ENCODE data around the gene JAML. TPM values are rescaled to one million over a fixed set of nuclear protein-coding genes. Genes with fewer than 3 reads are reported as not detected.
A peak's percentile ranks its signal among the peaks of the same experiment; 100 is the strongest.

Gene JAML
- total and polyA plus RNA-seq, 2 of the 13 experiments (the other 11 are each of a cell fraction or from before 2014, with no cell fraction given): 2.0 to 3.3 TPM

GRCh38 chr11:118171269-118172062 lies 53.3 kb downstream of the JAML start (continued):
- TF ChIP-seq, protein P1, sequence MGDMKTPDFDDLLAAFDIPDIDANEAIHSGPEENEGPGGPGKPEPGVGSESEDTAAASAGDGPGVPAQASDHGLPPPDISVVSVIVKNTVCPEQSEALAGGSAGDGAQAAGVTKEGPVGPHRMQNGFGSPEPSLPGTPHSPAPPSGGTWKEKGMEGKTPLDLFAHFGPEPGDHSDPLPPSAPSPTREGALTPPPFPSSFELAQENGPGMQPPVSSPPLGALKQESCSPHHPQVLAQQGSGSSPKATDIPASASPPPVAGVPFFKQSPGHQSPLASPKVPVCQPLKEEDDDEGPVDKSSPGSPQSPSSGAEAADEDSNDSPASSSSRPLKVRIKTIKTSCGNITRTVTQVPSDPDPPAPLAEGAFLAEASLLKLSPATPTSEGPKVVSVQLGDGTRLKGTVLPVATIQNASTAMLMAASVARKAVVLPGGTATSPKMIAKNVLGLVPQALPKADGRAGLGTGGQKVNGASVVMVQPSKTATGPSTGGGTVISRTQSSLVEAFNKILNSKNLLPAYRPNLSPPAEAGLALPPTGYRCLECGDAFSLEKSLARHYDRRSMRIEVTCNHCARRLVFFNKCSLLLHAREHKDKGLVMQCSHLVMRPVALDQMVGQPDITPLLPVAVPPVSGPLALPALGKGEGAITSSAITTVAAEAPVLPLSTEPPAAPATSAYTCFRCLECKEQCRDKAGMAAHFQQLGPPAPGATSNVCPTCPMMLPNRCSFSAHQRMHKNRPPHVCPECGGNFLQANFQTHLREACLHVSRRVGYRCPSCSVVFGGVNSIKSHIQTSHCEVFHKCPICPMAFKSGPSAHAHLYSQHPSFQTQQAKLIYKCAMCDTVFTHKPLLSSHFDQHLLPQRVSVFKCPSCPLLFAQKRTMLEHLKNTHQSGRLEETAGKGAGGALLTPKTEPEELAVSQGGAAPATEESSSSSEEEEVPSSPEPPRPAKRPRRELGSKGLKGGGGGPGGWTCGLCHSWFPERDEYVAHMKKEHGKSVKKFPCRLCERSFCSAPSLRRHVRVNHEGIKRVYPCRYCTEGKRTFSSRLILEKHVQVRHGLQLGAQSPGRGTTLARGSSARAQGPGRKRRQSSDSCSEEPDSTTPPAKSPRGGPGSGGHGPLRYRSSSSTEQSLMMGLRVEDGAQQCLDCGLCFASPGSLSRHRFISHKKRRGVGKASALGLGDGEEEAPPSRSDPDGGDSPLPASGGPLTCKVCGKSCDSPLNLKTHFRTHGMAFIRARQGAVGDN (CRISPR knock-in tag; IDR thresholded peaks at IDR 0.05): peak; percentile 55; the same call in 1 of the 2 replicates
- TF ChIP-seq, protein P2, sequence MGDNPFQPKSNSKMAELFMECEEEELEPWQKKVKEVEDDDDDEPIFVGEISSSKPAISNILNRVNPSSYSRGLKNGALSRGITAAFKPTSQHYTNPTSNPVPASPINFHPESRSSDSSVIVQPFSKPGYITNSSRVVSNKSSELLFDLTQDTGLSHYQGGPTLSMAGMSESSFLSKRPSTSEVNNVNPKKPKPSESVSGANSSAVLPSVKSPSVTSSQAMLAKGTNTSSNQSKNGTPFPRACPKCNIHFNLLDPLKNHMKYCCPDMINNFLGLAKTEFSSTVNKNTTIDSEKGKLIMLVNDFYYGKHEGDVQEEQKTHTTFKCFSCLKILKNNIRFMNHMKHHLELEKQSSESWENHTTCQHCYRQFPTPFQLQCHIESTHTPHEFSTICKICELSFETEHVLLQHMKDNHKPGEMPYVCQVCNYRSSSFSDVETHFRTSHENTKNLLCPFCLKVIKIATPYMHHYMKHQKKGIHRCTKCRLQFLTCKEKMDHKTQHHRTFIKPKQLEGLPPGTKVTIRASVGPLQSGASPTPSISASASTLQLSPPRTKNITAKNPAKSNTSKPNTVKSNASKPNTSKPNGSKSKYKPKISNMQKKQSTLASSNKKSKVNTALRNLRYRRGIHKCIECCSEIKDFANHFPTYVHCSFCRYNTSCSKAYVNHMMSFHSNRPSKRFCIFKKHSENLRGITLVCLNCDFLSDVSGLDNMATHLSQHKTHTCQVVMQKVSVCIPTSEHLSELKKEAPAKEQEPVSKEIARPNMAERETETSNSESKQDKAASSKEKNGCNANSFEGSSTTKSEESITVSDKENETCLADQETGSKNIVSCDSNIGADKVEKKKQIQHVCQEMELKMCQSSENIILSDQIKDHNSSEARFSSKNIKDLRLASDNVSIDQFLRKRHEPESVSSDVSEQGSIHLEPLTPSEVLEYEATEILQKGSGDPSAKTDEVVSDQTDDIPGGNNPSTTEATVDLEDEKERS (CRISPR knock-in tag; IDR thresholded peaks at IDR 0.05): no peak
- TF ChIP-seq ZNF7 (CRISPR knock-in tag; IDR thresholded peaks at IDR 0.05): no peak
- 0 out of 2 replicates have a peak, but pooled peaks have one; percentile 50 for TF ChIP-seq KDM3A (CRISPR knock-in tag; IDR thresholded peaks at IDR 0.05; ENCODE audit: low read depth)
- TF ChIP-seq MEIS1 (CRISPR knock-in tag; IDR thresholded peaks at IDR 0.05; ENCODE audit: borderline replicate concordance): no peak
- TF ChIP-seq KMT2A (CRISPR knock-in tag; IDR thresholded peaks at IDR 0.05): no peak
- 0 out of 2 replicates have a peak, but pooled peaks have one; percentile 5 for TF ChIP-seq HOXA3 (CRISPR knock-in tag; IDR thresholded peaks at IDR 0.05)
- no peak for TF ChIP-seq ZSCAN29 (CRISPR knock-in tag; conservative IDR thresholded peaks at IDR 0.05)
- TF ChIP-seq ZNF383 (CRISPR knock-in tag; IDR thresholded peaks at IDR 0.05; ENCODE audit: borderline replicate concordance): no peak
- TF ChIP-seq CHD2 (IDR thresholded peaks at IDR 0.05; ENCODE audit: low read depth, low read length): no peak
- TF ChIP-seq ZNF557 (CRISPR knock-in tag; IDR thresholded peaks at IDR 0.05): no peak
- TF ChIP-seq TFDP1 (CRISPR knock-in tag; IDR thresholded peaks at IDR 0.05; ENCODE audit: borderline replicate concordance): no peak
- no peak for TF ChIP-seq ZNF749 (CRISPR knock-in tag; IDR thresholded peaks at IDR 0.05; ENCODE audit: borderline replicate concordance)
- TF ChIP-seq IKZF1 (IDR thresholded peaks at IDR 0.05): no peak
- no peak for TF ChIP-seq ZFP36L1 (CRISPR knock-in tag; IDR thresholded peaks at IDR 0.05)
- TF ChIP-seq, protein P3, sequence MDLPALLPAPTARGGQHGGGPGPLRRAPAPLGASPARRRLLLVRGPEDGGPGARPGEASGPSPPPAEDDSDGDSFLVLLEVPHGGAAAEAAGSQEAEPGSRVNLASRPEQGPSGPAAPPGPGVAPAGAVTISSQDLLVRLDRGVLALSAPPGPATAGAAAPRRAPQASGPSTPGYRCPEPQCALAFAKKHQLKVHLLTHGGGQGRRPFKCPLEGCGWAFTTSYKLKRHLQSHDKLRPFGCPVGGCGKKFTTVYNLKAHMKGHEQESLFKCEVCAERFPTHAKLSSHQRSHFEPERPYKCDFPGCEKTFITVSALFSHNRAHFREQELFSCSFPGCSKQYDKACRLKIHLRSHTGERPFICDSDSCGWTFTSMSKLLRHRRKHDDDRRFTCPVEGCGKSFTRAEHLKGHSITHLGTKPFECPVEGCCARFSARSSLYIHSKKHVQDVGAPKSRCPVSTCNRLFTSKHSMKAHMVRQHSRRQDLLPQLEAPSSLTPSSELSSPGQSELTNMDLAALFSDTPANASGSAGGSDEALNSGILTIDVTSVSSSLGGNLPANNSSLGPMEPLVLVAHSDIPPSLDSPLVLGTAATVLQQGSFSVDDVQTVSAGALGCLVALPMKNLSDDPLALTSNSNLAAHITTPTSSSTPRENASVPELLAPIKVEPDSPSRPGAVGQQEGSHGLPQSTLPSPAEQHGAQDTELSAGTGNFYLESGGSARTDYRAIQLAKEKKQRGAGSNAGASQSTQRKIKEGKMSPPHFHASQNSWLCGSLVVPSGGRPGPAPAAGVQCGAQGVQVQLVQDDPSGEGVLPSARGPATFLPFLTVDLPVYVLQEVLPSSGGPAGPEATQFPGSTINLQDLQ (CRISPR knock-in tag; IDR thresholded peaks at IDR 0.05): no peak
